GM23248 (cell line): Measurements from ENCODE around the gene GABBR2. TPM values are rescaled to one million over a fixed set of nuclear protein-coding genes. Genes with fewer than 3 reads are reported as not detected.

Source experiments
- DNase-seq: peaks from one replicate; pipeline ENCODE4 v3.0.0-alpha.2; 2015
- H2AFZ ChIP-seq: fragments of 200-600 bp; sonication (generic); 2 replicates; pipeline ENCODE4 v1.6.1; 2016; ENCODE audit warnings: antibody characterized with exemption
- H3F3A ChIP-seq: fragments of 200-600 bp; sonication (generic); 2 replicates; pipeline ENCODE4 v1.6.1; 2016; ENCODE audit warnings: mild to moderate bottlenecking, antibody characterized with exemption, mixed run types; ENCODE audit not compliant: insufficient read depth
- H3K27ac ChIP-seq: fragments of 200-600 bp; sonication (generic); 2 replicates; pipeline ENCODE4 v1.5.1; 2016; ENCODE audit warnings: mild to moderate bottlenecking
- H3K27me3 ChIP-seq: fragments of 200-600 bp; sonication (generic); replicated peaks from 2 replicates; pipeline ENCODE4 v1.6.1; 2016; ENCODE audit warnings: mild to moderate bottlenecking; ENCODE audit not compliant: insufficient read depth
- H3K36me3 ChIP-seq: fragments of 200-600 bp; sonication (generic); 2 replicates; pipeline ENCODE4 v1.6.1; 2016; ENCODE audit warnings: low read depth, mild to moderate bottlenecking
- H3K4me1 ChIP-seq: fragments of 200-600 bp; sonication (generic); 2 replicates; pipeline ENCODE4 v1.6.1; 2016; ENCODE audit warnings: mild to moderate bottlenecking; ENCODE audit not compliant: insufficient read depth
- H3K4me2 ChIP-seq: fragments of 200-600 bp; sonication (generic); one replicate; pipeline ENCODE4 v1.6.1; 2016; ENCODE audit warnings: mild to moderate bottlenecking; ENCODE audit not compliant: unreplicated experiment
- H3K4me3 ChIP-seq: fragments of 200-600 bp; sonication (generic); 2 replicates; pipeline ENCODE4 v1.5.1; 2016; ENCODE audit warnings: mild to moderate bottlenecking
- H3K79me2 ChIP-seq: fragments of 200-600 bp; sonication (generic); 2 replicates; pipeline ENCODE4 v1.6.1; 2016; ENCODE audit warnings: mild to moderate bottlenecking; ENCODE audit not compliant: insufficient read depth
- H3K9ac ChIP-seq: fragments of 200-600 bp; sonication (generic); 2 replicates; pipeline ENCODE4 v1.6.1; 2016; ENCODE audit warnings: mild to moderate bottlenecking
- H3K9me2 ChIP-seq: fragments of 200-600 bp; sonication (generic); 2 replicates; pipeline ENCODE4 v1.6.1; 2016; ENCODE audit warnings: mixed run types, mild to moderate bottlenecking, moderate library complexity; ENCODE audit not compliant: insufficient read depth
- H3K9me3 ChIP-seq: fragments of 200-600 bp; sonication (generic); one replicate; pipeline ENCODE4 v1.6.1; 2017; ENCODE audit warnings: low read depth
- H4K20me1 ChIP-seq: fragments of 200-600 bp; sonication (generic); 2 replicates; pipeline ENCODE4 v1.6.0; 2016; ENCODE audit not compliant: insufficient read depth
- EZH2 ChIP-seq: fragments of 200-600 bp; sonication (generic); IDR thresholded peaks from 2 replicates; pipeline ENCODE4 v1.6.1; 2018; ENCODE audit warnings: antibody characterized with exemption, mild to moderate bottlenecking; ENCODE audit not compliant: insufficient read depth, poor library complexity, severe bottlenecking
- EZH2phosphoT487 ChIP-seq: fragments of 200-600 bp; sonication (generic); IDR thresholded peaks from 2 replicates; pipeline ENCODE4 v1.6.1; 2018; ENCODE audit warnings: antibody characterized with exemption, moderate library complexity, mild to moderate bottlenecking, low read depth; ENCODE audit not compliant: insufficient read depth
- WGBS, 2 experiments: methylation state at CpG; one replicate each; pipeline ENCODE4 v1.1.6; 2015 to 2017; ENCODE audit warnings: low lambda C conversion rate in 2 of 2, low coverage in 1 of 2; ENCODE audit errors: missing lambda C conversion rate in 2 of 2; 5-methylcytosine and 5-hydroxymethylcytosine counted together
- in situ Hi-C: fragments of 300-500 bp; cut with MboI; formaldehyde crosslinking; loops from 2 replicates; pipeline ENCODE4 v1.15.0; 2020
- polyA plus RNA-seq: library from polyadenylated mRNA; unstranded; fragments of >200 nt; fragmentation: Nextera tagmentation; extraction: Ambion mirVana; gene quantifications from 2 replicates; pipeline ENCODE4 v1.2.1, GENCODE V29; 2016
- total RNA-seq: library from RNA; depleted of rRNA; stranded (reverse); fragments of >200 nt; shearing (Covaris generic); gene quantifications from 2 replicates; pipeline ENCODE4 v1.2.3, GENCODE V29; 2014

The GABBR2 gene
- total and polyA plus RNA-seq, 2 experiments from 2014 or later, result 7.5 to 13.4 TPM

GRCh38 chr9:98530275-98530674 lies 178.5 kb downstream of the GABBR2 start:
- H3K9me2 ChIP-seq, result no peaks in the 10 kb centered on the region
- H3K27me3 ChIP-seq, result no peaks in the 10 kb centered on the region
- DNase-seq, result no peak
- H3K9ac ChIP-seq, result no peak overlapping the region
- no peaks in the 10 kb centered on the region for H3K36me3 ChIP-seq
- in situ Hi-C loops, result no loop called here
- peaks cover 15% of the 10 kb centered on the region for H3F3A ChIP-seq
- no peak overlapping the region for H3K27ac ChIP-seq
- H3K4me2 ChIP-seq, result no peak overlapping the region
- H3K4me3 ChIP-seq, result no peak overlapping the region
- no peak for TF ChIP-seq EZH2
- no peak for TF ChIP-seq EZH2phosphoT487
- no peaks in the 10 kb centered on the region for H3K79me2 ChIP-seq
- 0 out of 2 replicates have a peak, but pooled peaks cover 6% of the 10 kb centered on the region for H3K4me1 ChIP-seq
- no peaks in the 10 kb centered on the region for H4K20me1 ChIP-seq
- 56 to 64% methylated on average over 7 to 8 of the region's 8 CpGs for WGBS, 2 experiments
- no peak overlapping the region for H2AFZ ChIP-seq
- H3K9me3 ChIP-seq, result no peaks in the 10 kb centered on the region

DNA sequence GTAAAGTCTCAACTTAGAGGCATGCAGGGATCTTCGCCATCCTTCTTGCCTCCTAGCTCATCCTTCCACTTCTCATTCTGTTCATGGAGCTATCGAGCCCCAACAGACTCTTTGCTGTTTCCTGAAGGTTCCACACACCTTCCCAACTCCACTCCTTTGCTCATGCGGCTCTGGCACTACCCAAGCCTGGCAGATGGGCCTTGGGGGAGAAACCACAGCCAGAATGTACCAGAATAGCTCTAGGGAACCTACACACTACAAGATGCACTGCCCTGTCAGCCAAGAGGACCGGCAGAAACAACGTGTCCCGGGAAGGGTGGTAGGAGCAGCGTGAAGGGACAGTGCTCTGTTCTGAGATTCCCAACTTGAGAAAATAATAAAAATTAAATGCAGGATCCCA lies 178.9 kb downstream of the GABBR2 start:
- Histone ChIP-seq H3K4me3 (no peak overlapping the region), H3K27me3 (no peaks in the 10 kb centered on the region), H3K4me1 (0 out of 2 replicates have a peak, but pooled peaks cover 6% of the 10 kb centered on the region), H3K9me2 (no peaks in the 10 kb centered on the region), H3K9me3 (no peaks in the 10 kb centered on the region), H2AFZ (no peak overlapping the region), H3K9ac (no peak overlapping the region), H3K36me3 (no peaks in the 10 kb centered on the region), H4K20me1 (no peaks in the 10 kb centered on the region), H3K79me2 (no peaks in the 10 kb centered on the region), H3F3A (peaks cover 15% of the 10 kb centered on the region), H3K27ac (no peak overlapping the region), H3K4me2 (no peak overlapping the region)
- TF ChIP-seq EZH2phosphoT487, result no peak
- TF ChIP-seq EZH2, result no peak
- in situ Hi-C loops, result no loop called here
- 69 to 76% methylated on average over 7 of the region's 7 CpGs for WGBS, 2 experiments
- no peak for DNase-seq

GRCh38 chr9:98523231-98523901 lies 185.4 kb downstream of the GABBR2 start:
- peaks cover 41% of the 10 kb centered on the region for H3K4me1 ChIP-seq
- no peaks in the 10 kb centered on the region for H3K36me3 ChIP-seq
- H3F3A ChIP-seq, result peaks cover 39% of the 10 kb centered on the region
- H3K9me2 ChIP-seq, result no peaks in the 10 kb centered on the region
- in situ Hi-C loops, result no loop called here
- peak overlapping the region; percentile 76 for H2AFZ ChIP-seq
- TF ChIP-seq EZH2phosphoT487, result no peak
- TF ChIP-seq EZH2, result no peak
- peak; percentile 74 for DNase-seq
- H3K9me3 ChIP-seq, result no peaks in the 10 kb centered on the region
- no peaks in the 10 kb centered on the region for H3K79me2 ChIP-seq
- peak overlapping the region; percentile 51 for H3K4me3 ChIP-seq
- H4K20me1 ChIP-seq, result no peaks in the 10 kb centered on the region
- H3K4me2 ChIP-seq, result peak overlapping the region; percentile 62
- WGBS, 2 experiments, result 17 to 18% methylated on average over 5 of the region's 5 CpGs
- H3K27ac ChIP-seq, result peak overlapping the region; percentile 46
- H3K9ac ChIP-seq, result peak overlapping the region; percentile 12; the same call in 1 of the 2 replicates
- no peaks in the 10 kb centered on the region for H3K27me3 ChIP-seq

- DNase-seq, result no peak
- Histone ChIP-seq H3K9me2 (no peaks in the 10 kb centered on the region), H4K20me1 (no peaks in the 10 kb centered on the region), H3K36me3 (no peaks in the 10 kb centered on the region), H3K27ac (peak overlapping the region; percentile 46), H3F3A (peaks cover 39% of the 10 kb centered on the region), H3K9me3 (no peaks in the 10 kb centered on the region), H3K79me2 (no peaks in the 10 kb centered on the region), H3K4me2 (peak overlapping the region; percentile 62), H3K9ac (no peak overlapping the region), H2AFZ (no peak overlapping the region), H3K27me3 (no peaks in the 10 kb centered on the region), H3K4me1 (peaks cover 41% of the 10 kb centered on the region), H3K4me3 (no peak overlapping the region)
- TF ChIP-seq EZH2, result no peak
- TF ChIP-seq EZH2phosphoT487, result no peak
- in situ Hi-C loops, result no loop called here
Measured at GRCh38 chr9:98522487-98522886, 186.2 kb downstream of the GABBR2 start.

DNA sequence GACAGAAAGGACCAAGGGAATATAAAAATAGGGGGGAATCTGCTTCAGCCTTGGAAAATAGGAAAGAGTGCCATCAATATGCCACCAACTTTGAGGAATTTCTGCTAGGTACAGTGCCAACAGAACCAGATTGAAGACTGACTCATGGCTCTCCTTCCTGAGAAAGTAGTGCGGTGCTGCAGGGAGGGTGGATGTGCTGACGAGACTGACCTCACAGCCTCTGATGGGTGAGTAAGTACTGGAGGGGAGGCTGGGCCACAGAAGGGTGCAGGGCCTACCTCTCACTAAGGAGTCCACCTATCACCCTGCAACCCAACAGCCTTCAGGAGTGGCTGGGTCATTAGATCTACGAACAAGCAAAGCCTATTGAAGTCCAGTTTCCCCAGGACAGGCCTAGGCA lies 187.6 kb downstream of the GABBR2 start:
- H3K4me3 ChIP-seq, result no peak overlapping the region; the same call in 1 of the 2 replicates
- H3K27ac ChIP-seq, result peak overlapping the region; percentile 75
- H3K36me3 ChIP-seq, result no peaks in the 10 kb centered on the region
- no peaks in the 10 kb centered on the region for H4K20me1 ChIP-seq
- H3K4me2 ChIP-seq, result peak overlapping the region; percentile 19
- H3K27me3 ChIP-seq, result no peaks in the 10 kb centered on the region
- peak overlapping the region; percentile 27 for H3K9ac ChIP-seq
- peaks cover 41% of the 10 kb centered on the region for H3K4me1 ChIP-seq
- WGBS, 2 experiments, result 9% methylated on average over 3 of the region's 3 CpGs
- TF ChIP-seq EZH2, result no peak
- no peak for TF ChIP-seq EZH2phosphoT487
- in situ Hi-C loops, result no loop called here
- H2AFZ ChIP-seq, result peak overlapping the region; percentile 55
- H3F3A ChIP-seq, result peaks cover 39% of the 10 kb centered on the region
- no peaks in the 10 kb centered on the region for H3K9me3 ChIP-seq
- H3K9me2 ChIP-seq, result no peaks in the 10 kb centered on the region
- peak; percentile 92 for DNase-seq
- H3K79me2 ChIP-seq, result no peaks in the 10 kb centered on the region
